Measurements from ENCODE around the gene DENND1B. TPM values are rescaled to one million over a fixed set of nuclear protein-coding genes. Genes with fewer than 3 reads are reported as not detected.

The DENND1B gene
- total and polyA plus RNA-seq, 2 of the 8 experiments (the other 6 are each of a cell fraction or from before 2014, with no cell fraction given) = 0.74 to 3.3 TPM

GRCh38 chr1:197732187-197732586 is 43.1 kb downstream of the DENND1B start:
- no peak overlapping the region for H4K8ac ChIP-seq (ENCODE audit: extremely low read depth, insufficient read depth, low read length)
- no peak overlapping the region for H4K91ac ChIP-seq (replicated peaks; ENCODE audit: insufficient read length, low read length)
- H3K23ac ChIP-seq (ENCODE audit: insufficient read length) = no peak overlapping the region
- no peak overlapping the region for H2BK120ac ChIP-seq (replicated peaks; ENCODE audit: low read depth, low read length)
- peaks cover 0 to 3% (median 0%) of the 10 kb centered on the region in 4 experiments; a peak in 1 of 7 replicates for H3K4me1 ChIP-seq (replicated peaks in 1 of 4; ENCODE audit: control insufficient read depth in 3 of 4, insufficient read depth in 4 of 4, low read length in 3 of 4)
- no peak overlapping the region for H3K18ac ChIP-seq (ENCODE audit: extremely low read depth, low read length)
- no peaks in the 10 kb centered on the region for H3K27me3 ChIP-seq (replicated peaks in 1 of 4; ENCODE audit: control insufficient read depth in 3 of 4, extremely low read depth in 1 of 4, insufficient read depth in 3 of 4, low read length in 3 of 4)
- no peak overlapping the region for H2AFZ ChIP-seq (ENCODE audit: low read length)
- no peak overlapping the region for H3K9ac ChIP-seq (replicated peaks in 1 of 4; ENCODE audit: extremely low read depth in 1 of 4, low read depth in 3 of 4, low read length in 3 of 4)
- no peak overlapping the region for H3K56ac ChIP-seq (replicated peaks; ENCODE audit: insufficient read length, low read depth, low read length)
- H3K23me2 ChIP-seq (ENCODE audit: low read depth, low read length) = no peaks in the 10 kb centered on the region
- no peaks in the 10 kb centered on the region for H3K9me3 ChIP-seq (ENCODE audit: insufficient read depth in 2 of 2, low read depth in 1 of 2, low read length in 1 of 2)
- H3K79me1 ChIP-seq (ENCODE audit: low read depth, low read length) = no peaks in the 10 kb centered on the region
- no peak overlapping the region for H3K27ac ChIP-seq (ENCODE audit: low read depth, low read length)
- H3K36me3 ChIP-seq (ENCODE audit: control insufficient read depth in 2 of 4, insufficient read depth in 4 of 4, low read length in 3 of 4) = no peaks in the 10 kb centered on the region
- 85 to 100% methylated on average over 1 to 2 of the region's 2 CpGs for WGBS, 2 experiments (ENCODE audit: extremely low coverage in 1 of 2, insufficient coverage in 1 of 2, insufficient read length in 1 of 2, insufficient replicate concordance in 2 of 2, low coverage in 1 of 2, low lambda C conversion rate in 2 of 2, missing lambda C conversion rate in 1 of 2)
- FAIRE-seq = no peak
- no peak overlapping the region for H3K4me3 ChIP-seq (ENCODE audit: extremely low read depth in 1 of 4, insufficient read depth in 2 of 4, low read depth in 3 of 4, low read length in 4 of 4)
- POLR2A ChIA-PET (ENCODE audit: partially characterized antibody) = no interaction called here
- no peak overlapping the region for H4K5ac ChIP-seq (ENCODE audit: insufficient read length, low read depth, low read length)
- H3K4me2 ChIP-seq (ENCODE audit: insufficient read depth in 1 of 2, low read depth in 2 of 2, low read length in 2 of 2) = no peak overlapping the region
- H2BK5ac ChIP-seq (ENCODE audit: low read depth, low read length) = no peak overlapping the region
- H4K20me1 ChIP-seq (replicated peaks in 1 of 2; ENCODE audit: control insufficient read depth in 1 of 2, insufficient read depth in 2 of 2, low read length in 2 of 2) = no peaks in the 10 kb centered on the region
- H3K14ac ChIP-seq (ENCODE audit: insufficient read length) = no peak overlapping the region
- H2BK15ac ChIP-seq (ENCODE audit: low read length) = no peak overlapping the region
- H2BK12ac ChIP-seq (ENCODE audit: low read depth, low read length) = no peak overlapping the region
- no peaks in the 10 kb centered on the region for H3K79me2 ChIP-seq (ENCODE audit: control insufficient read depth in 1 of 2, insufficient read depth in 2 of 2, low read length in 2 of 2)
- no peak overlapping the region for H2BK20ac ChIP-seq (ENCODE audit: low read length)
- H3K4ac ChIP-seq (replicated peaks; ENCODE audit: insufficient read length, low read depth, low read length) = no peak overlapping the region
- no peak for DNase-seq (ENCODE audit: low read depth in 1 of 2, low spot score in 2 of 2)
- no peak overlapping the region for H2AK5ac ChIP-seq (ENCODE audit: low read depth, low read length)
- CTCF ChIA-PET (ENCODE audit: partially characterized antibody) = interaction anchor here (0.9 to 2.4 kb wide), 4 partner anchors 12 to 81 kb away, joined by 3 to 5 read pairs (median 3); no protein-coding TSS in a partner anchor
- no peak for TF ChIP-seq TAF1 (IDR thresholded peaks at IDR 0.05; ENCODE audit: low read depth, low read length)
- no peak for TF ChIP-seq SIX5 (IDR thresholded peaks at IDR 0.05; ENCODE audit: low read depth, low read length)
- TF ChIP-seq SIN3A (conservative IDR thresholded peaks at IDR 0.05 in 1 of 2, IDR thresholded peaks at IDR 0.05 in 1 of 2; ENCODE audit: low read depth in 1 of 2, low read length in 2 of 2) = no peak
- TF ChIP-seq RBBP5 (IDR thresholded peaks at IDR 0.05; ENCODE audit: borderline replicate concordance, low read depth, low read length) = no peak
- TF ChIP-seq KDM1A (IDR thresholded peaks at IDR 0.05; ENCODE audit: borderline replicate concordance, low read length) = no peak
- no peak for TF ChIP-seq TCF12 (IDR thresholded peaks at IDR 0.05; ENCODE audit: low read depth, low read length)

Measured in H1 (cell line).